Hypothalamus (tissue), 51 donors: Measurements from ENCODE around the gene APMAP.

Experiments
- DNase-seq, 51 donors: peaks; one replicate each; lab custom pipeline; 2025; lab: John Stamatoyannopoulos, UW

The APMAP gene

GRCh38 chr20:24915892-24916291 lies 76.7 kb downstream of the APMAP start:
- no peak for DNase-seq

- no peak for DNase-seq
Measured at GRCh38 chr20:24915440-24915839, 77.1 kb downstream of the APMAP start.

GRCh38 chr20:24914388-24915241 lies 77.9 kb downstream of the APMAP start:
- DNase-seq, result no peak

- DNase-seq, result no peak
Measured at GRCh38 chr20:24913076-24913628, 79.4 kb downstream of the APMAP start.
